ENCODE data around the gene TCF7L1. TPM values are rescaled to one million over a fixed set of nuclear protein-coding genes. Genes with fewer than 3 reads are reported as not detected.

The TCF7L1 gene
- total and polyA plus RNA-seq, 9 of the 15 experiments (the other 6 are each of a cell fraction or from before 2014, with no cell fraction given) = 0.03 to 0.11 (median 0.07) TPM; not detected in 5

DNA sequence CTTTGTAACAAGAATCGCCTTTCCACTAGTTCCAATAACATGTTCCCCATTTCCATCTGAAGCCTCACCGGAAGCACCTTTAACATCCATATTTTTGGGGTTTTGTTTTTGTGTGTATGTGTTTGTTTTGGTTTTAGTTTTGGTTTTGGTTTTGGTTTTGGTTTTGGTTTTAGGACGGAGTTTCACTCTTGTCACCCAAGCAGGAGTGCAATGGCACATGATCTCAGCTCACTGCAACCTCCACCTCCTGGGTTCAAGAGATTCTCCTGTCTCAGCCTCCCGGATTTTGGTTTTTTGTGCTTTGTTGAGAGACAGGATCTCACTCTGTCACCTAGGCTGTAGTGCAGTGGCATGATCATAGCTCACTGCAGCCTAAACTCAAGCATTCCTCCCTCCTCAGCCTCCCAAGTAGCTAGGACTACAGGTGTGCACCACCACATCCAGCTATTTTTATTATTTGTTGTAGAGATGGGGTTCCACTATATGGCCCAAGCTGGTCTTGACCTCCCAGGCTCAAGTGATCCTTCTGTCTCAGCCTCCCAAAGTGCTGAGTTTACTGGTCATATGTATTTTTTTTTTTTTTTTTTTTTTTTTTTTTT lies 158.3 kb downstream of the TCF7L1 start:
- CTCF ChIA-PET (ENCODE audit: low intra/inter-chr PET ratio) = no interaction called here
- intact Hi-C loops (cut with micrococcal nuclease) (no loop called here), in situ Hi-C loops (cut with MboI) (loop anchor here (5.0 kb wide), 1 partner anchor 224 kb away; no protein-coding TSS in a partner anchor)
- WGBS (ENCODE audit: insufficient coverage, low coverage, missing lambda C conversion rate) = 0% methylated on average over 4 of the region's 4 CpGs
- Histone ChIP-seq H3K4me1 (replicated peaks in 1 of 2; ENCODE audit: control insufficient read depth in 2 of 2, insufficient read depth in 2 of 2, low read length in 2 of 2) (no peaks in the 10 kb centered on the region), H3K9me3 (replicated peaks; ENCODE audit: control insufficient read depth, insufficient read depth, low read depth, low read length) (no peaks in the 10 kb centered on the region), H3K4me2 (ENCODE audit: insufficient read depth, low read length) (no peak overlapping the region), H3K9me1 (ENCODE audit: control insufficient read depth, insufficient read depth, low read length) (no peaks in the 10 kb centered on the region), H3K79me2 (ENCODE audit: control insufficient read depth, insufficient read depth, low read length) (no peaks in the 10 kb centered on the region), H3K27me3 (ENCODE audit: control insufficient read depth in 2 of 2, insufficient read depth in 2 of 2, low read length in 2 of 2) (peaks cover 48 to 60% of the 10 kb centered on the region in 2 experiments), H3K27ac (ENCODE audit: extremely low read depth, low read depth, low read length) (no peak overlapping the region), H2AFZ (ENCODE audit: low read depth, low read length) (peak overlapping the region; percentile 64; the same call in 1 of the 2 replicates), H3K4me3 (no peak overlapping the region), H3K9ac (ENCODE audit: insufficient read depth in 1 of 2, low read depth in 2 of 2, low read length in 2 of 2) (no peak overlapping the region), H3K36me3 (ENCODE audit: control insufficient read depth, insufficient read depth, low read length) (no peaks in the 10 kb centered on the region), H4K20me1 (replicated peaks; ENCODE audit: control insufficient read depth, insufficient read depth, low read length) (peaks cover 5% of the 10 kb centered on the region; the same call in 1 of the 2 replicates)
- POLR2A ChIA-PET = interaction anchor here (1.3 kb wide), 1 partner anchor 20 kb away, joined by 3 read pairs; no protein-coding TSS in a partner anchor
- no peak for ATAC-seq
- FAIRE-seq = no peak
- no TSS peak for BruUV-seq (replicated peaks)
- DNase-seq (ENCODE audit: extremely low read depth in 1 of 4, low spot score in 3 of 4) = no peak
- TF ChIP-seq, protein P1, sequence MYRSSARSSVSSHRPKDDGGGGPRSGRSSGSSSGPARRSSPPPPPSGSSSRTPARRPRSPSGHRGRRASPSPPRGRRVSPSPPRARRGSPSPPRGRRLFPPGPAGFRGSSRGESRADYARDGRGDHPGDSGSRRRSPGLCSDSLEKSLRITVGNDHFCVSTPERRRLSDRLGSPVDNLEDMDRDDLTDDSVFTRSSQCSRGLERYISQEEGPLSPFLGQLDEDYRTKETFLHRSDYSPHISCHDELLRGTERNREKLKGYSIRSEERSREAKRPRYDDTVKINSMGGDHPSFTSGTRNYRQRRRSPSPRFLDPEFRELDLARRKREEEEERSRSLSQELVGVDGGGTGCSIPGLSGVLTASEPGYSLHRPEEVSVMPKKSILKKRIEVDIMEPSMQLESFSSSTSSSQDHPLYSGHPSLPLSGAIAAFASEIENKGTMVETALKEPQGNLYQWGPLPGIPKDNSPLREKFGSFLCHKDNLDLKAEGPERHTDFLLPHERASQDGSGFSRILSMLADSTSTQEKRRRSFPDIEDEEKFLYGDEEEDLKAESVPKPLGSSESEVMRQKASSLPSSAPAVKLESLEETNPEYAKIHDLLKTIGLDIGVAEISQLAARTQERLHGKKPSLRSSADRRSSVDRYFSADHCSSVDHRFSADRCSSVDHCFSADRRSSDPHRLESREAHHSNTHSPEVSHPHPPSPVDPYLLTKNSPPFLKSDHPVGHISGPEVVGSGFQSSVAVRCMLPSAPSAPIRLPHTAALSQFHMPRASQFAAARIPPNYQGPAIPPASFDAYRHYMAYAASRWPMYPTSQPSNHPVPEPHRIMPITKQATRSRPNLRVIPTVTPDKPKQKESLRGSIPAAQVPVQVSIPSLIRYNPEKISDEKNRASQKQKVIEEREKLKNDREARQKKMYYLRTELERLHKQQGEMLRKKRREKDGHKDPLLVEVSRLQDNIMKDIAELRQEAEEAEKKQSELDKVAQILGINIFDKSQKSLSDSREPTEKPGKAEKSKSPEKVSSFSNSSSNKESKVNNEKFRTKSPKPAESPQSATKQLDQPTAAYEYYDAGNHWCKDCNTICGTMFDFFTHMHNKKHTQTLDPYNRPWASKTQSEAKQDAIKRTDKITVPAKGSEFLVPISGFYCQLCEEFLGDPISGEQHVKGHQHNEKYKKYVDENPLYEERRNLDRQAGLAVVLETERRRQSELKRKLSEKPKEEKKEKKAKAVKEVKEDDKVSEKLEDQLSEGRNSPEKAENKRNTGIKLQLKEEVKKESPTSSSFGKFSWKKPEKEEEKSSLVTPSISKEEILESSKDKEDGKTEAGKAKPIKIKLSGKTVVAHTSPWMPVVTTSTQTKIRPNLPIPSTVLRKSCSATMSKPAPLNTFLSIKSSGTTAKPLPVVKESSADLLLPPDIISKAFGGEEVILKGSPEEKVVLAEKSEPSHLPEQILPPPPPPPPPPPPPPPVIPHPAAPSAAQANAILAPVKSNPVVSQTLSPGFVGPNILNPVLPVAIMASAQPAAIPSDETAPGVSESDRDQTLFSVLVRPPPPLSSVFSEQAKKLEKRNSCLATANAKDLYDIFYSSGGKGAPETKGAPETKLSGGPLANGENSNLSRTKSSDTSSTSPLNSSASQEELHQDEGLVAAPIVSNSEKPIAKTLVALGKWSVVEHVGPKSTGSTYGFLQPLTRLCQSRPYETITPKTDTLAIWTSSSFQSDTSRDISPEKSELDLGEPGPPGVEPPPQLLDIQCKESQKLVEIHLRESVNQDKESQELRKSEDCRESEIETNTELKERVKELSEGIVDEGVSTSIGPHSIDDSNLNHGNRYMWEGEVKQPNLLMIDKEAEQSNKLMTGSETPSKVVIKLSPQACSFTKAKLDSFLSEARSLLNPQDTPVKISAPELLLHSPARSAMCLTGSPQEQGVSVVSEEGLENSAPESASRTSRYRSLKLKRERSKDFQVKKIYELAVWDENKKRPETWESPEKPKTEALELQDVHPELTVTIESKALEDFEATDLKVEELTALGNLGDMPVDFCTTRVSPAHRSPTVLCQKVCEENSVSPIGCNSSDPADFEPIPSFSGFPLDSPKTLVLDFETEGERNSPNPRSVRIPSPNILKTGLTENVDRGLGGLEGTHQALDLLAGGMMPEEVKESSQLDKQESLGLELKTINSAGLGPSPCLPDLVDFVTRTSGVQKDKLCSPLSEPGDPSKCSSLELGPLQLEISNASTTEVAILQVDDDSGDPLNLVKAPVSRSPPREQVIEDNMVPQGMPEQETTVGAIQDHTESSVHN (IDR thresholded peaks at IDR 0.05; ENCODE audit: borderline replicate concordance in 1 of 2, low read depth in 1 of 2) = peak in 1 of 2 experiments; percentile 81; a peak in 2 of 4 replicates
- TF ChIP-seq ZNF583 (CRISPR knock-in tag; IDR thresholded peaks at IDR 0.05) = no peak

Measured in K562 (cell line).